ENCODE data around the gene KAT6B. TPM values are rescaled to one million over a fixed set of nuclear protein-coding genes. Genes with fewer than 3 reads are reported as not detected.

KAT6B gene
- 6.0 and 13.8 TPM in 2 replicates for total RNA-seq

GRCh38 chr10:74826142-74827044 lies at the start of gene KAT6B:
KAT6B (plus strand) TSS chr10:74826600; CDS start chr10:74842858, 16,258 bp downstream.

Measured in mesangial cell (primary cell).